Measurements from ENCODE around the gene RHO.

Gene RHO

DNA sequence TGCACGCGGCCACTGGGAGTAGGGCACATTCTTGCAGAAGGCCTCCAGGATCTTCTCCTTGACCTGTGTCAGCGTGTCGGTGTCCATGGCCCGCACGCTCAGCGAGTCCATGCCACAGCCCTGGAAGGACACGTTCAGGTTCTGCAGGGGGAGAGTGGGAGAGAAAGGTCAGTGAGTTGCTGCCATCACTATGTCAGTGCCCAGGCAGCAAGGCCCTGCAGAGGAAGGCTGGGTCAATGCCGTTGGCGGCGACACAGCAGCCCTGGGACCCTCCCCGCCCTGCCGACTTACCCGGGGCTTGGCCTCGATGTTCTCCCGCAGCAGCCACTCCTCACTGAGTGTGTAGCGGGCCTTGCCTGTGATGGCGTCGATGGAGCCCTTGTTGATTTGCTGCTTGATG is 34.4 kb downstream of the RHO start:
- DNase-seq = no peak

DNA sequence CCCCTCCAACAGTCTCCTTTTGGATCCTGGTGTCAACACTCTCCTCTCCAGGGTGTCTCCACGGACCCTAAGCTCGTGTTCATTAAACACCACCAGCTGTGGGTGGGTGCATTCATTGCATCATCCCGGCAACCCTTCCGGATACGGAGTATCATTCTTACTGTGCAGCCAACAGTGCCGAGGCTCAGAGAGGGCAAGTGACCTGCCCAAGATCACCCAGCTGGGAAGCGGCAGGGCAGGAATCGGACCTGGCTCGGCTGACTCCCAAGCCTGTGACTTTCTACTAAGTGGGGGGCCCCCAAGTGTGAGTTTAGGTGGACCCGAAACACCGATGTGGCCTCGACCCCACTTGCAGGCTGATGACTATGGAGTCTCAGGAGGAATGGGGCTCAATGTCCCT is 34.9 kb downstream of the RHO start:
- no peak for DNase-seq

- DNase-seq = no peak
Measured at GRCh38 chr3:129563850-129564535, 35.6 kb downstream of the RHO start.

GRCh38 chr3:129564981-129565644 is 36.7 kb downstream of the RHO start:
- no peak for DNase-seq

GRCh38 chr3:129565902-129566301 is 37.5 kb downstream of the RHO start:
- DNase-seq = no peak

DNA sequence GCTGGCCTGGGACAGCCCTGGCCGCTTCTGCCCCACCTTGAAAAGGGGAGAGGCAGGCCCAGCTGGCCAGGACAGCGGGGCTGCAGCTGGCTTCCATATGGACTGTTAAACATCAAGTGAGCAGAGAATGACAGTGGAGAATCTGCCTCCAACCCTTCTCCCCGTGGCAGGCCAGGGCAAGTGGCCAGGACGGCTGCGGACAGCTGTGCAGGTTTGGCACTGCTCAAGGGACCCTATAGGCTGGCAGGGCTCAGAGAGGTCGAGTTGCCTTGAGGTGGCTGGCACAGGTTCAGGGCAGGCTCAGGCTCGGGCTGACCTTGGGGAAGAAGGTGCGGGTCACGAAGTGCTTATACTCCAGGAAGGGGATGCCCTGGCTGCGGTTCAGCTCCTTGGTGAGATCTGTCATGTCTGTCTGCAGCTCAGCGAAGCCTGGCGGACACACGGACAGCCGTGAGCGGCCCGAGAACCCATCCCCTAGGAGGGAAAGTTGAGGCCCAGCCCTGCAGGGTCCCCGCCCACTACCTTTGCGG is 38.8 kb downstream of the RHO start:
- DNase-seq = peak; percentile 45 to 73

GRCh38 chr3:129567939-129568338 is 39.5 kb downstream of the RHO start:
- no peak for DNase-seq

DNA sequence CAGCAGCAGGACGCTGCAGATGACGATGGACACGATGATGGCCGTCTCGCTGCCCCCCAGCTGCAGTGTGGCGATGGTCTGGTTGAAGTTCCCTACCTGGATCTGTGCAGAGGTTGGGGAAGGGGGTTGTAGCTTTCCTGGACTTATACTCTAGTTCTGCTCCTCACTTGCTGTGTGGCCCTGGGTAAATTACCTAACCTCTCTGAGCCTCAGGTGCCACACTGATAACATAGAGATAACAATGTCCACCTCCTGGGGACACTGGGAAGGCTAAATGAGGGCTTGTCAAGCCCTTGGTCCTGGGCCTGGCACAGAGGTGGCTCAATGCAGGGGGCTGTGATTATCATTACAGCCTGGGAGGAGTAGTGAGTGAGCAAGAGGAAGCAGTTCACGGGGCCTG is 41.4 kb downstream of the RHO start:
- no peak for DNase-seq

GRCh38 chr3:129571605-129572547 is 43.4 kb downstream of the RHO start:
- no peak for DNase-seq

- DNase-seq = no peak
Measured at GRCh38 chr3:129572603-129573002, 44.2 kb downstream of the RHO start.

DNA sequence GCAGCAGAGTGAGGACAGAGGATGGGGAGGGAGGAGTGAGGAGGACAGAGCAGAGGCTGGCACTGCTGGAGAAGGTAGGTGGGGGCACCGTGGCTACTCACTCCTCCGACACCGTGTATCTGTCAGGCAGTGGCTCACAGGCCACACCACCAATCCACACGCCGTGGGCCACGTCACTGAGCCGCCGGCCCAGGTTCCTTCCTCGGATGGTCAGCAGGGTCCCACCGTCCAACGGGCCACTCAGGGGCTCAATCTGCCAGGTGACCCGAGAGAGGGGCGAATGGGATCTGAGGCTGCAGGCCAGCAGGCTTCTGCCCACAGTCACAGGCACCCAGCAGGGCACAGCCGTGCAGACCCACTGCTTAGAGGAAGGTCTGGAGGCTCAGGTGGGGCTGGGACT is 45.1 kb downstream of the RHO start:
- DNase-seq = no peak

DNA sequence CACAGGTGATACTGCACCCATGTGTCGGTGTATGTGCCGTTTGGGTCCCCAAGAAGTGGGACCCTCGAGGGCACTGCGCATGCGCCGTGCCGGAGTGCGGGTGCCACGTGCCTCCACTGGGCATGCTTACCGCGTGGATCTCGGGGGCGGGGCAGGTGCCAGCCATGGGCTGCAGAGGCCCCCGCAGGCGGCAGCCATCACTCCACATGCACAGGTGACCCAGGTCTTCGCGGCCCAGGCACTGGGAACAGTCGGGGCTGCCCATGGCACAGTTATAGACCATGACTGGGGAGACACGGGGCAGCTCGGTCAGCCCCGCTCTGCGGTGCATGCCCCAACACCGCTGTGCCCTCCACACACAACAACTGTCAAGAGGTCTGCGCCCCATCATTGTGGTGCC is 45.8 kb downstream of the RHO start:
- DNase-seq = no peak

- DNase-seq = peak in 1 of 2 experiments; percentile 13
Measured at GRCh38 chr3:129575233-129575996, 47.0 kb downstream of the RHO start.

- peak; percentile 9 to 43 for DNase-seq
Measured at GRCh38 chr3:129575997-129576384, 47.6 kb downstream of the RHO start.

GRCh38 chr3:129576514-129577352 is 48.3 kb downstream of the RHO start:
- no peak for DNase-seq

- peak; percentile 79 to 87 for DNase-seq
Measured at GRCh38 chr3:129577366-129577765, 48.9 kb downstream of the RHO start.

DNA sequence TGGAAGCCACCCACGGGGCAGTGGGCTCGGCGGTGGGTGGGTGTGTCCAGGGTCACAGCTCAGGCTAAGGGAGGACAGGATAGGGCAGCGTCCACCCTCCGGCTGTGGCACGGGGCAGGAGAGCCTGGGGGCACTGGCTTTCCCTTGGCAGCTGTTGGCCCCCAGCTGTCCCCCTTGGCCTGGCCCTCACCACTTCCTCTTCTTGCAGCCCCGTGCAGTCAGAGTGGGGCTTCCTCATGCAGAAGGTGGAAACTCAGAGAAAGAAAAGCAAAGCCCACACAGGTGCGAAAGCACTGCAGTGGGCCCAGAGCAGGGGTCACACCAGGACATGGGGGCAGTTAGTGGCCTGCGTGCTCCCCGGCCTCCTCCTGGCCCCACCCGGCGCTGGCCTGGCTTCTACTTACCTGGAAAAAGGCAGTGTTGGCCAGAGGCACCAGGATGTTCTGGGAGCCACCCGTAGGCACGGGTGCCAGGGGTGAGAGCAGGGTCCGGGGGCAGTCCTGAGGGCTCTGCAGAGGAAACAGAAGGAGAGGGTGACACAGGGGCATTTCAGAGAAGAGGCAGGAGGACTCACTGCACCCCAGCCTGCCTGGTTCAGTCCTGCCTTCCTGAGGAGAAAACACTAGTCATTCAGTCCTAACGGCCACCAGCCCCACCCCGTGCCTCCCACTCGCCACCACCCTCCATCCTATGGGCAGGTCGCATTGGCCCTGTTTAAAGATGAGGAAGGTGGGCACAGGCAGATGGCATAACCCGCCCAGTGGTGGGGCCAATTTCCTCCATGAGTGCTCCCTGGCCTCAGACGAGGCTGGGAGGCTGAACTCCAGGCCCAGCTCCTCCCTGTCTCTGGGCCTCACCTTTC is 49.7 kb downstream of the RHO start:
- DNase-seq = no peak

DNA sequence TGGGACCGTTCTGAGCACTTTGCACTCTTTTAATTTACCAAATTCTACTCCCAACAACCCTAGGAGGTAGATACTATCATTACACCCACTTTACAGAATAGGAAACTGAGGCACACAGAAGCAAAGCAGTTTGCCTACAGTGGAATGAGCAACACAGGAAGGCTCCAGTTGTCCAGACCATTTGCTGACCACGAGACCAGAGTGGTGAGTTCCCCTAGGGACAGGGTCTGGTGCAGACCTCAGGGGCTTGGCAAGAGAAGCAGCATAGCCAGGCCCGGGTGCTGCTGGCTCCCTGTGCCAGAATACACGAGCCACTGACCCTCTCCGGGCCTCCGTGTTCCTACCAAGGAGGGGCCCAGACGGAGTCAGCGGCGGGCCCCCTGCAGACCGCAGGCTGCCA is 51.6 kb downstream of the RHO start:
- no peak for DNase-seq

GRCh38 chr3:129581623-129582022 is 53.2 kb downstream of the RHO start:
- no peak for DNase-seq

DNA sequence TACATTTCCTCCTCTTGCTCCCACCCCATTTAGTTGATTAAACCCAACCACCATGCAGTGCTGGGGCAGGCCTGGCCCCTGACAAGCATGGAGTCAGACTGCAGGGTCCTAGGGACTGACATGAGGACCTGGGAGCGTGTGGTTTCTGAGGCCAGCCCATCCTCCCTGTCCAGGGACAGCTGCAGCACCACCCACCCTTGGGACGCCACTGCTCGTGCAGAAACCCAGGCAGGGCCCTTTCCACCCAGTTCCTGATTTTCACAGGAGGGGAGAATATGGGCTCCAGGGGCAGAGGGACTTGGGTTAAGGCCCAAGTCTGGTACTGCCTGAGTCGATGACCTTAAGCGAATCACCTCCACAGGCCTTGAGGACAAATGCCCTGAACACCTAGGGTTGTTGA is 54.4 kb downstream of the RHO start:
- no peak for DNase-seq

- DNase-seq = no peak
Measured at GRCh38 chr3:129583289-129583688, 54.9 kb downstream of the RHO start.

Measured in NCI-H524 (cell line).